CD4-positive, alpha-beta T cell treated with Interleukin-10 for 1 hour (primary cell): ENCODE results near the gene HS3ST2.
"Not testable (repeated sequence)": the region's sequence is repeated elsewhere in the genome, so short reads cannot be mapped to it uniquely, and the experiment has no call there.

ENCODE experiments used
- DNase-seq: peaks from one replicate; pipeline ENCODE4 v3.0.0-alpha.2; 2020

The HS3ST2 gene

GRCh38 chr16:22938647-22939046, 124.7 kb downstream of the HS3ST2 start:
- no peak for DNase-seq

GRCh38 chr16:22939744-22940363, 125.9 kb downstream of the HS3ST2 start:
- DNase-seq: not testable (repeated sequence)

- DNase-seq: no peak
Measured at GRCh38 chr16:22941970-22942501, 128.1 kb downstream of the HS3ST2 start.

- no peak for DNase-seq
Measured at GRCh38 chr16:22942811-22943210, 128.8 kb downstream of the HS3ST2 start.

- DNase-seq: no peak
Measured at GRCh38 chr16:22945361-22945760, 131.4 kb downstream of the HS3ST2 start.

- DNase-seq: no peak
Measured at GRCh38 chr16:22946433-22946832, 132.5 kb downstream of the HS3ST2 start.

- no peak for DNase-seq
Measured at GRCh38 chr16:22948058-22948602, 134.2 kb downstream of the HS3ST2 start.

- DNase-seq: peak; percentile 36
Measured at GRCh38 chr16:22948603-22949368, 134.8 kb downstream of the HS3ST2 start.

GRCh38 chr16:22955461-22956070, 141.6 kb downstream of the HS3ST2 start:
- DNase-seq: no peak

GRCh38 chr16:22961206-22961605, 147.2 kb downstream of the HS3ST2 start:
- no peak for DNase-seq

GRCh38 chr16:22962905-22963304, 148.9 kb downstream of the HS3ST2 start:
- DNase-seq: no peak
